Ascending aorta (tissue), 2 donors: Measurements from ENCODE around the gene TGFBR3. TPM values are rescaled to one million over a fixed set of nuclear protein-coding genes. Genes with fewer than 3 reads are reported as not detected.

ENCODE experiments used
- DNase-seq, 2 donors: peaks; one replicate each; pipeline ENCODE4 v3.0.0-alpha.2; 2019; ENCODE audit warnings: low spot score in 2 of 2
- H3K27ac ChIP-seq, 2 donors: fragments of 200-600 bp; sonication (generic); one replicate each; pipeline ENCODE4 v1.5.1; 2016 to 2017; ENCODE audit warnings: mild to moderate bottlenecking in 1 of 2
- H3K27me3 ChIP-seq: fragments of 200-600 bp; sonication (generic); one replicate; pipeline ENCODE4 v1.5.1; 2017
- H3K36me3 ChIP-seq, 2 donors: fragments of 200-600 bp; sonication (generic); one replicate each; pipeline ENCODE4 v1.5.1; 2016
- H3K4me1 ChIP-seq, 2 donors: fragments of 200-600 bp; sonication (generic); one replicate each; pipeline ENCODE4 v1.5.1; 2016 to 2017; ENCODE audit warnings: mild to moderate bottlenecking in 1 of 2
- H3K4me3 ChIP-seq, 2 donors: fragments of 200-600 bp; sonication (generic); one replicate each; pipeline ENCODE4 v1.5.1; 2016 to 2017; ENCODE audit warnings: mild to moderate bottlenecking in 1 of 2
- H3K9me3 ChIP-seq, 2 donors: fragments of 200-600 bp; sonication (generic); one replicate each; pipeline ENCODE4 v1.5.1; 2016
- CTCF ChIP-seq, 3 experiments: fragments of 200-600 bp in 2 of 3; fragments of 450-650 bp in 1 of 3; sonication (generic) in 2 of 3; IDR thresholded peaks; one replicate each; pipeline ENCODE4 v1.5.1; 2016 to 2019; ENCODE audit warnings: antibody characterized with exemption in 3 of 3, mild to moderate bottlenecking in 1 of 3, moderate library complexity in 1 of 3
- intact Hi-C: fragments of 100-400 bp; cut with DNase I; formaldehyde crosslinking; loops from one replicate; pipeline ENCODE4 v1.15.1; 2023
- total RNA-seq: library from RNA; depleted of rRNA; stranded (reverse); fragments of >200 nt; gene quantifications from one replicate; pipeline ENCODE4 v1.1.0, GENCODE V29; 2016

Gene TGFBR3
- total RNA-seq, 1 donor from 2014 or later: 127 TPM

- Histone ChIP-seq H3K4me3 (no peak overlapping the region), H3K27ac (no peak overlapping the region), H3K27me3 (no peaks in the 10 kb centered on the region), H3K36me3 (peaks cover 0 to 7% of the 10 kb centered on the region in 2 donors), H3K9me3 (no peaks in the 10 kb centered on the region), H3K4me1 (peaks cover 0 to 5% of the 10 kb centered on the region in 2 donors)
- DNase-seq: no peak
- TF ChIP-seq CTCF (IDR thresholded peaks at IDR 0.05): no peak
- intact Hi-C loops: no loop called here
Observed at GRCh38 chr1:91793189-91793588, 92.8 kb downstream of the TGFBR3 start.

GRCh38 chr1:91792489-91793071 is 93.4 kb downstream of the TGFBR3 start:
- peaks cover 0 to 5% of the 10 kb centered on the region in 2 donors for H3K4me1 ChIP-seq
- intact Hi-C loops: no loop called here
- no peak for TF ChIP-seq CTCF (IDR thresholded peaks at IDR 0.05)

GRCh38 chr1:91791691-91792488 is 94.1 kb downstream of the TGFBR3 start:
- no peak overlapping the region for H3K27ac ChIP-seq
- peaks cover 0 to 2% of the 10 kb centered on the region in 2 donors for H3K4me1 ChIP-seq
- no peak for DNase-seq

More at GRCh38 chr1:91792489-91793071, 93.4 kb downstream of the TGFBR3 start:
- no peak for DNase-seq
- no peak overlapping the region for H3K4me3 ChIP-seq
- H3K36me3 ChIP-seq: peaks cover 0 to 7% of the 10 kb centered on the region in 2 donors
- no peak overlapping the region for H3K27ac ChIP-seq
- H3K9me3 ChIP-seq: no peaks in the 10 kb centered on the region
- H3K27me3 ChIP-seq: no peaks in the 10 kb centered on the region

GRCh38 chr1:91791103-91791502 is 94.8 kb downstream of the TGFBR3 start:
- Histone ChIP-seq H3K4me1 (peaks cover 0 to 2% of the 10 kb centered on the region in 2 donors), H3K4me3 (no peak overlapping the region), H3K27ac (no peak overlapping the region), H3K27me3 (no peaks in the 10 kb centered on the region), H3K36me3 (no peaks in the 10 kb centered on the region), H3K9me3 (no peaks in the 10 kb centered on the region)
- intact Hi-C loops: no loop called here
- peak in 1 of 2 donors; percentile 40 for DNase-seq
- TF ChIP-seq CTCF (IDR thresholded peaks at IDR 0.05): no peak

More at GRCh38 chr1:91791691-91792488, 94.1 kb downstream of the TGFBR3 start:
- intact Hi-C loops: no loop called here
- Histone ChIP-seq H3K9me3 (no peaks in the 10 kb centered on the region), H3K27me3 (no peaks in the 10 kb centered on the region), H3K4me3 (no peak overlapping the region), H3K36me3 (peaks cover 0 to 6% of the 10 kb centered on the region in 2 donors)
- TF ChIP-seq CTCF (IDR thresholded peaks at IDR 0.05): no peak

- intact Hi-C loops: no loop called here
- DNase-seq: no peak
- no peaks in the 10 kb centered on the region for H3K9me3 ChIP-seq
- no peaks in the 10 kb centered on the region for H3K36me3 ChIP-seq
- H3K4me3 ChIP-seq: no peak overlapping the region
- H3K27me3 ChIP-seq: no peaks in the 10 kb centered on the region
- H3K4me1 ChIP-seq: peaks cover 0 to 2% of the 10 kb centered on the region in 2 donors
- no peak for TF ChIP-seq CTCF (IDR thresholded peaks at IDR 0.05)
- no peak overlapping the region for H3K27ac ChIP-seq
Observed at GRCh38 chr1:91790392-91790791, 95.6 kb downstream of the TGFBR3 start.
